ENCODE measurements around the gene CA10.

CA10 gene

DNA sequence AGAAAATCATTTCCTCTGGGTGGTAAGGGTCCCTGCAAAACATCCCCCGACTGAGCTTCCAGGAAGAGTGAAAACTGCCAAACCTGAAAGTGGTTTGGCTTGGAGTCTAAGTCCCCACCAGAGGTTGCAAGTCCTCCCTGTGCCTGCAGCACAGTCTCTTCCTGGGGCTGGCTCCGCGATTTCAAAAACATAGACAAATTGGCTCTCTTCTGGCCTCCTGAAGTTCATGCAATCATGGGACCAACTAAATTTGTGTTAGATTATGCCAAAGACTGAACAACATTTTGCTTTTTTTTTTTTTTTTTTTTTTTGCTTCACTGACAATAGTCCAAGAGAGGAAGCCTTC lies 447.9 kb downstream of the CA10 start:
- Histone ChIP-seq H3K9me3 (replicated peaks in 1 of 11) (no peaks in the 10 kb centered on the region), H3K9ac (no peak overlapping the region), H3K36me3 (no peaks in the 10 kb centered on the region), H3K4me1 (no peaks in the 10 kb centered on the region), H3K27me3 (no peaks in the 10 kb centered on the region), H3K4me3 (no peak overlapping the region), H4K20me1 (no peaks in the 10 kb centered on the region), H3K27ac (no peak overlapping the region), H3K4me2 (no peak overlapping the region)
- TF ChIP-seq Cebpa-rat (IDR thresholded peaks at IDR 0.05), result no peak

DNA sequence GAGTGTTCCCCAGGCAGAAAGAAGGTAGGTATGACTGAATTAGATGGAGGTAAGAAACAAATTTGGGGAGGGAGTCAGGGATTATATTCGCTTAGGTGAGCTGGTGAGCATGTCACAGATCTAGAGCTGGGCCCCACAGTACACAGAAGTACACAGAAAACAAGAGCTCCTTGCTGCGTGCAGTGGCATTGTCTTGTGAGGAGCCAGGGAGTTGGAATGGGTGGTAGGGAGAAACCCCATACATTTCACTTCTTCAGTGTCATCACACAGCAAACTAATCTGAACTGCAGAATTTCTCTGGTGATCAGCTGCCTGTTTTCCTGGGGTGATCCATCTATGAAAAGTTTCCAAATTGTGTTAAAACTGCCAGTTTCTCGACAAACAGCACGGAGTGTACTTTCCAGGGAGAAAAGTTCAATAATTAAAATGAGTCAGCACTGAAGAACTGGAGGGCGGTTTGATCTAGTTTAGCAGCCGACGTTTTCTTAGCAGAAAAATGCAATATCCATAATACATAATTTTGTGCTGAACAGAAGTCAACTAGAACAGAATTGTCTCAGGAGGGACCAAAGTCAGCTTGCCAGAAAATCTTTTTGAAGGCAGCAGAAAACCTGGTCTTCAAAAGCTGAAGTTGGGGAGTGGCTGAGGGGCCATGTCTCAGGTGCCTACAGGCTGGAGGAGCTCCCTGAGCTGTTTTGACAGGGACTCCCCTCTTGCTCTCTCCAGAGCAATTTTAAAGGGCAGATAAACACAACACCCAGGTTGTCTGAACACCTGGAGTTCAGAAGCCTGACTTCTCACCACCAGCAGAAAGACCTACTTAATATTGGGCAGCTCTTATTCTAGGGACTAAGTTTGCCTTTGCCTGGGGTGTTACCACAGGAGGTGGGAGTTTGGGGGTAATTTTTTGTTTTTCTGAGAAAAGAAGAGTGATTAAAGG lies 448.6 kb downstream of the CA10 start:
- H3K4me2 ChIP-seq, result no peak overlapping the region
- no peak for TF ChIP-seq Cebpa-rat (IDR thresholded peaks at IDR 0.05)
- no peak overlapping the region for H3K27ac ChIP-seq
- no peaks in the 10 kb centered on the region for H4K20me1 ChIP-seq
- H3K36me3 ChIP-seq, result no peaks in the 10 kb centered on the region
- no peaks in the 10 kb centered on the region for H3K9me3 ChIP-seq (replicated peaks in 1 of 11)
- no peak overlapping the region for H3K9ac ChIP-seq
- H3K27me3 ChIP-seq, result no peaks in the 10 kb centered on the region
- no peak overlapping the region for H3K4me3 ChIP-seq
- no peaks in the 10 kb centered on the region for H3K4me1 ChIP-seq

- no peak overlapping the region for H3K27ac ChIP-seq
- H3K4me2 ChIP-seq, result no peak overlapping the region
- H3K27me3 ChIP-seq, result no peaks in the 10 kb centered on the region
- H3K4me3 ChIP-seq, result no peak overlapping the region
- H3K9me3 ChIP-seq (replicated peaks in 1 of 11), result no peaks in the 10 kb centered on the region
- no peaks in the 10 kb centered on the region for H4K20me1 ChIP-seq
- no peaks in the 10 kb centered on the region for H3K4me1 ChIP-seq
- TF ChIP-seq Cebpa-rat (IDR thresholded peaks at IDR 0.05), result no peak
- H3K9ac ChIP-seq, result no peak overlapping the region
- no peaks in the 10 kb centered on the region for H3K36me3 ChIP-seq
Observed at GRCh38 chr17:51707216-51707615, 451.3 kb downstream of the CA10 start.

DNA sequence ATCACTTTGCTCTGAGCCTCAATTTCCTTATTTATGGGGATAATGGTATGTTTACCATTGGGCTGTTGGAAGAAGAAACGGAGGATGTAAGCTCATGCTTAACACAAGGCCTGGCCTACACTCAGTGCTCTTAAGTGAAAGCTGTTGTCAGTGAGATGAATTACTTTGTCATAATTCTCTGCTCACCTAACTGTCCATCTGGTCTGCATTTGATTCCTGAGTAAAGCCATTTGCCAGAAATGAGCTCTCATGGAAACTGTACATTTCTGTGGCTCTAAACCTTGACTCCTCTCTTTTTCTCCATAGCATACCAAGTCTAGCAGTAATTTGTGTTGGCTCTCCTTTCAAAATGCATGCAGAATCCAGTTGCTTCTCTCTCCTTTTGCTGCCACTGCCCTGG lies 452.4 kb downstream of the CA10 start:
- Histone ChIP-seq H3K4me1 (no peaks in the 10 kb centered on the region), H3K9me3 (replicated peaks in 1 of 11) (no peaks in the 10 kb centered on the region), H3K27ac (no peak overlapping the region), H3K4me2 (no peak overlapping the region), H3K36me3 (no peaks in the 10 kb centered on the region), H3K4me3 (no peak overlapping the region), H3K9ac (no peak overlapping the region), H3K27me3 (no peaks in the 10 kb centered on the region), H4K20me1 (no peaks in the 10 kb centered on the region)
- no peak for TF ChIP-seq Cebpa-rat (IDR thresholded peaks at IDR 0.05)

GRCh38 chr17:51703361-51704341 lies 454.9 kb downstream of the CA10 start:
- Histone ChIP-seq H3K9ac (no peak overlapping the region), H3K36me3 (no peaks in the 10 kb centered on the region), H3K4me3 (no peak overlapping the region), H3K4me1 (peaks cover 0 to 13% (median 2%) of the 10 kb centered on the region in 10 experiments; a peak in 8 of 20 replicates), H3K27ac (no peak overlapping the region), H3K9me3 (replicated peaks in 1 of 11) (no peaks in the 10 kb centered on the region), H4K20me1 (no peaks in the 10 kb centered on the region), H3K4me2 (no peak overlapping the region), H3K27me3 (no peaks in the 10 kb centered on the region)
- TF ChIP-seq Cebpa-rat (IDR thresholded peaks at IDR 0.05), result no peak

GRCh38 chr17:51702963-51703360 lies 455.6 kb downstream of the CA10 start:
- Histone ChIP-seq H3K27me3 (no peaks in the 10 kb centered on the region), H3K4me3 (no peak overlapping the region), H3K4me2 (no peak overlapping the region), H3K9me3 (replicated peaks in 1 of 11) (no peaks in the 10 kb centered on the region), H3K27ac (no peak overlapping the region), H3K36me3 (no peaks in the 10 kb centered on the region), H4K20me1 (no peaks in the 10 kb centered on the region), H3K4me1 (peaks cover 0 to 13% (median 2%) of the 10 kb centered on the region in 10 experiments; a peak in 8 of 20 replicates), H3K9ac (no peak overlapping the region)
- TF ChIP-seq Cebpa-rat (IDR thresholded peaks at IDR 0.05), result no peak

DNA sequence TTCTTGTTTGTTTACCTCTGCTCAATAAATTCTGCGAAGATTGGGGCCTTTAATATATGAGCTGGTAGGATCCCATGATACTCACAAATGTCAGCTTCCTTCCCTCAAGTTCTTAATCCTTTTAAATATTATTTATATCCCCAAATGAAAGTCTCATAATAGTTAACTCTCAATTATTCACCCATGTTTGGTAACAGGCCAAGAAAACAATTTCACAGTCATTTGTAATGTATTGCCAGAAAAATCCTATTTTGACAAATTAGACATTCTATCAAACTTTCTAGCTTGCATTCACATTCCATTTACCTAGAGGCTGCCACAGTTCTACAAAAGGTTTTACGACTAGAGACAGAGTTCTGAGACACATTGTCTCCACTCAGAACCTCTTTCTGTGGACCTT lies 457.0 kb downstream of the CA10 start:
- Histone ChIP-seq H3K9me3 (replicated peaks in 1 of 11) (no peaks in the 10 kb centered on the region), H3K4me2 (no peak overlapping the region), H3K36me3 (no peaks in the 10 kb centered on the region), H3K27me3 (no peaks in the 10 kb centered on the region), H3K4me3 (no peak overlapping the region), H3K4me1 (peaks cover 0 to 13% (median 2%) of the 10 kb centered on the region in 10 experiments; a peak in 8 of 20 replicates), H3K9ac (no peak overlapping the region), H3K27ac (no peak overlapping the region), H4K20me1 (no peaks in the 10 kb centered on the region)
- no peak for TF ChIP-seq Cebpa-rat (IDR thresholded peaks at IDR 0.05)

DNA sequence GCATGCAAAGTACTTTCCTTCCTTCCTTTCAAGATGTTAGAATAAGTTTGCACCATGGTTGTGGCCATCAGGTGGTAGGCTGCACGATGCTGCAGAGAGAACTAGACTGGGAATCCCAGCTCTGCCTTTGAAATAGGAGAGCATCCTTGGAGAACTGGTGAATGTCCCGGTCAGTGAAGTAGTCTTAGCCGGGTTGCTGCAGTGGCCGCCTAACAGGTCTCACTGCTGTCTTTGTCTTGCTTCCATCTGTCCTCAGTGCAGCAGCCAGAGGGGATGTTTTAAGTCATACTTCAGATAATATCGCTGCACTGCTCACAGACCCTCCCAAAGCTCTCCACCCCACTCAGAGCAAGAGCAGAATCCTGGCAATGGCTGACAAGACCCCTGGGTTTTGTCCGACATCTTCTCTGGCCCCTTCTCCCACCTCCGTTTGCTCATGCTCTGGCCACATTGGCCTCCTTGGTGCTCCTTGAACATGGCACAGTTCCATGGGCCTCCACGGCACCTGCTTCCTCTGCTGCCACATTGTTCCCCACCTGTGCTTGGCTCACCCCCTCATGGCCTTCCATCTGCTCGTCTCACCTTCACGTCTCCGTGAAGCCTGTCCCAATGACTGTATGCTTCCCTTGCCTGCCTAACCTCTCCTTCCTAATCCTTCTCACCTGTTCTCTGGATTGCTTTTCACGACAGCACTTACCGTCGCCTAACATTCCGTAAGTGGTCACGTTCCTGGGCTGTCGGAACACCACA lies 458.3 kb downstream of the CA10 start:
- peaks cover 0 to 13% (median 2%) of the 10 kb centered on the region in 10 experiments; a peak in 8 of 20 replicates for H3K4me1 ChIP-seq
- TF ChIP-seq Cebpa-rat (IDR thresholded peaks at IDR 0.05), result no peak
- H4K20me1 ChIP-seq, result no peaks in the 10 kb centered on the region
- no peaks in the 10 kb centered on the region for H3K27me3 ChIP-seq
- H3K4me2 ChIP-seq, result peak overlapping the region in 6 of 11 experiments; percentile 14 to 40 (median 28); a peak in 9 of 22 replicates
- no peak overlapping the region for H3K4me3 ChIP-seq
- no peaks in the 10 kb centered on the region for H3K36me3 ChIP-seq
- no peak overlapping the region for H3K9ac ChIP-seq
- H3K9me3 ChIP-seq (replicated peaks in 1 of 11), result peaks cover 0 to 7% (median 0%) of the 10 kb centered on the region in 11 experiments; a peak in 3 of 22 replicates
- H3K27ac ChIP-seq, result no peak overlapping the region
